ENCODE data around the gene ASTN1. TPM values are rescaled to one million over a fixed set of nuclear protein-coding genes. Genes with fewer than 3 reads are reported as not detected.

Gene ASTN1
- total and polyA plus RNA-seq, 9 of the 15 experiments (the other 6 are each of a cell fraction or from before 2014, with no cell fraction given) = 0.05 to 0.22 (median 0.18) TPM

DNA sequence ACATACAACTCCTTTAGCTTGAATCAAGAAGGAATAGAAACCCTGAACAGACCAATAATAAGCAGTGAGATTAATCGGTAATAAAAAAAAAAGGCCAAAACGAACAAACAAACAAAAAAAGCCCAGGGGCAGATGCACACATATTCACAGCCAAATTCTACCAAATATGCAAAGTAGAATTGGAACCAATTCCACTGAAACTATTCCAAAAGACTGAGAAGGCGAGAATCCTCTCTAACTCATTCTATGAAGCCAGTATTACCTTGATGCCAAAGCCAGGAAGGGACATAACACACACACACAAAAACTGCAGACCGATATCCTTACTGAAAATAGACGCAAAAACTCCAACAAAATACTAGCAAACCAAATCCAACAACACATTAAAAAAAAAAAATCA, 161.6 kb downstream of the ASTN1 start:
- Histone ChIP-seq H3K27ac (ENCODE audit: extremely low read depth, low read depth, low read length) (no peak overlapping the region), H3K36me3 (ENCODE audit: control insufficient read depth, insufficient read depth, low read length) (no peaks in the 10 kb centered on the region), H3K79me2 (ENCODE audit: control insufficient read depth, insufficient read depth, low read length) (no peaks in the 10 kb centered on the region), H3K9me3 (replicated peaks; ENCODE audit: control insufficient read depth, insufficient read depth, low read depth, low read length) (no peaks in the 10 kb centered on the region), H2AFZ (ENCODE audit: low read depth, low read length) (no peak overlapping the region), H3K4me1 (replicated peaks in 1 of 2; ENCODE audit: control insufficient read depth in 2 of 2, insufficient read depth in 2 of 2, low read length in 2 of 2) (no peaks in the 10 kb centered on the region), H3K9me1 (ENCODE audit: control insufficient read depth, insufficient read depth, low read length) (no peaks in the 10 kb centered on the region), H3K4me2 (ENCODE audit: insufficient read depth, low read length) (no peak overlapping the region), H4K20me1 (replicated peaks; ENCODE audit: control insufficient read depth, insufficient read depth, low read length) (no peaks in the 10 kb centered on the region), H3K9ac (ENCODE audit: insufficient read depth in 1 of 2, low read depth in 2 of 2, low read length in 2 of 2) (no peak overlapping the region), H3K4me3 (no peak overlapping the region), H3K27me3 (ENCODE audit: control insufficient read depth in 2 of 2, insufficient read depth in 2 of 2, low read length in 2 of 2) (no peaks in the 10 kb centered on the region)
- FAIRE-seq = no peak
- TF ChIP-seq RB1 (IDR thresholded peaks at IDR 0.05; ENCODE audit: low read depth) = no peak
- TF ChIP-seq NR2F6 (CRISPR knock-in tag; IDR thresholded peaks at IDR 0.05) = no peak
- TF ChIP-seq, protein P1, sequence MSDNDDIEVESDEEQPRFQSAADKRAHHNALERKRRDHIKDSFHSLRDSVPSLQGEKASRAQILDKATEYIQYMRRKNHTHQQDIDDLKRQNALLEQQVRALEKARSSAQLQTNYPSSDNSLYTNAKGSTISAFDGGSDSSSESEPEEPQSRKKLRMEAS (CRISPR knock-in tag; IDR thresholded peaks at IDR 0.05) = no peak
- TF ChIP-seq ZNF436 (CRISPR knock-in tag; IDR thresholded peaks at IDR 0.05) = no peak
- TF ChIP-seq POLR3A (IDR thresholded peaks at IDR 0.05; ENCODE audit: borderline replicate concordance, extremely low read depth, insufficient read depth, insufficient read length) = no peak
- TF ChIP-seq KAT2B (IDR thresholded peaks at IDR 0.05; ENCODE audit: low read depth, low read length) = no peak
- TF ChIP-seq DDX20 (tag; IDR thresholded peaks at IDR 0.05; ENCODE audit: low read depth) = no peak
- TF ChIP-seq, protein P2, sequence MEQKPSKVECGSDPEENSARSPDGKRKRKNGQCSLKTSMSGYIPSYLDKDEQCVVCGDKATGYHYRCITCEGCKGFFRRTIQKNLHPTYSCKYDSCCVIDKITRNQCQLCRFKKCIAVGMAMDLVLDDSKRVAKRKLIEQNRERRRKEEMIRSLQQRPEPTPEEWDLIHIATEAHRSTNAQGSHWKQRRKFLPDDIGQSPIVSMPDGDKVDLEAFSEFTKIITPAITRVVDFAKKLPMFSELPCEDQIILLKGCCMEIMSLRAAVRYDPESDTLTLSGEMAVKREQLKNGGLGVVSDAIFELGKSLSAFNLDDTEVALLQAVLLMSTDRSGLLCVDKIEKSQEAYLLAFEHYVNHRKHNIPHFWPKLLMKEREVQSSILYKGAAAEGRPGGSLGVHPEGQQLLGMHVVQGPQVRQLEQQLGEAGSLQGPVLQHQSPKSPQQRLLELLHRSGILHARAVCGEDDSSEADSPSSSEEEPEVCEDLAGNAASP (IDR thresholded peaks at IDR 0.05) = no peak
- TF ChIP-seq MEIS2 (IDR thresholded peaks at IDR 0.05; ENCODE audit: partially characterized antibody) = no peak
- TF ChIP-seq EHMT2 (IDR thresholded peaks at IDR 0.05) = no peak
- no peak for TF ChIP-seq HIVEP1 (CRISPR knock-in tag; IDR thresholded peaks at IDR 0.05)
- no peak for TF ChIP-seq CBFA2T2 (conservative IDR thresholded peaks at IDR 0.05)
- ChIA-PET CTCF (ENCODE audit: low intra/inter-chr PET ratio) (no interaction called here), POLR2A (interaction anchor here (0.6 to 0.7 kb wide), 2 partner anchors 19 kb away, joined by 3 read pairs; no protein-coding TSS in a partner anchor)
- no peak for ATAC-seq
- BruUV-seq (replicated peaks) = no TSS peak
- intact Hi-C loops (cut with micrococcal nuclease) = no loop called here
- DNase-seq (ENCODE audit: extremely low read depth in 1 of 4, low spot score in 3 of 4) = no peak
- in situ Hi-C loops (cut with MboI) = no loop called here
- WGBS (ENCODE audit: insufficient coverage, low coverage, missing lambda C conversion rate) = 2% methylated on average over 5 of the region's 5 CpGs

All from K562 (cell line).